H9 (cell line): ENCODE data around the gene SLC39A2. TPM values are rescaled to one million over a fixed set of nuclear protein-coding genes. Genes with fewer than 3 reads are reported as not detected.

Source experiments
- DNase-seq: peaks from one replicate; pipeline ENCODE4 v3.0.0-alpha.2; 2017
- H2AFZ ChIP-seq: one replicate; pipeline ENCODE4 v1.6.1; 2013; ENCODE audit warnings: mild to moderate bottlenecking, low read length, control low read depth, moderate library complexity
- H2AK5ac ChIP-seq: 2 replicates; pipeline ENCODE4 v1.6.1; 2013; ENCODE audit warnings: low read length, control low read depth, mixed read lengths; ENCODE audit not compliant: insufficient read length
- H2BK120ac ChIP-seq: one replicate; pipeline ENCODE4 v1.6.1; 2013; ENCODE audit warnings: low read depth, mild to moderate bottlenecking, low read length, control low read depth, inconsistent platforms; ENCODE audit not compliant: poor library complexity, severe bottlenecking
- H2BK12ac ChIP-seq: 2 replicates; pipeline ENCODE4 v1.6.1; 2013; ENCODE audit warnings: low read length, control low read depth, mixed read lengths, low read depth; ENCODE audit not compliant: insufficient read length
- H2BK15ac ChIP-seq: 2 replicates; pipeline ENCODE4 v1.6.1; 2013; ENCODE audit warnings: low read depth, low read length, control low read depth
- H2BK20ac ChIP-seq: one replicate; pipeline ENCODE4 v1.6.1; 2013; ENCODE audit warnings: low read depth, mild to moderate bottlenecking, low read length, control low read depth, inconsistent platforms; ENCODE audit not compliant: poor library complexity, severe bottlenecking
- H2BK5ac ChIP-seq: 2 replicates; pipeline ENCODE4 v1.6.1; 2013; ENCODE audit warnings: low read length, control low read depth, mixed read lengths; ENCODE audit not compliant: insufficient read length
- H3K14ac ChIP-seq: 2 replicates; pipeline ENCODE4 v1.6.1; 2013; ENCODE audit warnings: low read length, control low read depth; ENCODE audit not compliant: insufficient read depth
- H3K18ac ChIP-seq: 2 replicates; pipeline ENCODE4 v1.6.1; 2013; ENCODE audit warnings: low read depth, mild to moderate bottlenecking, mixed read lengths, low read length, control low read depth; ENCODE audit not compliant: insufficient read length
- H3K23ac ChIP-seq: 2 replicates; pipeline ENCODE4 v1.6.1; 2013; ENCODE audit warnings: low read length, control low read depth, mixed read lengths, low read depth; ENCODE audit not compliant: insufficient read length
- H3K23me2 ChIP-seq: 2 replicates; pipeline ENCODE4 v1.6.1; 2013; ENCODE audit warnings: low read depth, mild to moderate bottlenecking, mixed read lengths, low read length, control low read depth; ENCODE audit not compliant: insufficient read length, poor library complexity, severe bottlenecking
- H3K27ac ChIP-seq: 2 replicates; pipeline ENCODE4 v1.5.1; 2013; ENCODE audit warnings: low read length, control low read depth, mixed read lengths, low read depth; ENCODE audit not compliant: insufficient read length
- H3K27me3 ChIP-seq: 2 replicates; pipeline ENCODE4 v1.6.1; 2013; ENCODE audit warnings: low read length, control low read depth, inconsistent platforms; ENCODE audit not compliant: insufficient read depth
- H3K4ac ChIP-seq: 2 replicates; pipeline ENCODE4 v1.6.1; 2013; ENCODE audit warnings: low read depth, mild to moderate bottlenecking, control low read depth, inconsistent platforms, low read length, moderate library complexity
- H3K4me1 ChIP-seq: 2 replicates; pipeline ENCODE4 v1.6.1; 2013; ENCODE audit warnings: low read length, control low read depth, inconsistent platforms; ENCODE audit not compliant: insufficient read depth
- H3K4me2 ChIP-seq: 2 replicates; pipeline ENCODE4 v1.6.1; 2013; ENCODE audit warnings: low read length, control low read depth, mixed read lengths; ENCODE audit not compliant: insufficient read length, insufficient read depth
- H3K56ac ChIP-seq: 2 replicates; pipeline ENCODE4 v1.6.1; 2013; ENCODE audit warnings: low read depth, mild to moderate bottlenecking, mixed read lengths, low read length, control low read depth; ENCODE audit not compliant: insufficient read length
- H3K79me1 ChIP-seq: 2 replicates; pipeline ENCODE4 v1.6.1; 2013; ENCODE audit warnings: low read depth, mild to moderate bottlenecking, moderate library complexity, low read length, control low read depth, inconsistent platforms; ENCODE audit not compliant: insufficient read depth, poor library complexity, severe bottlenecking
- H3K79me2 ChIP-seq: 2 replicates; pipeline ENCODE4 v1.6.1; 2013; ENCODE audit warnings: low read length, control low read depth, inconsistent platforms; ENCODE audit not compliant: insufficient read depth
- H3K9ac ChIP-seq: 2 replicates; pipeline ENCODE4 v1.6.1; 2013; ENCODE audit warnings: low read length, control low read depth, mixed read lengths; ENCODE audit not compliant: insufficient read length; ENCODE audit errors: extremely low read depth
- H3K9me3 ChIP-seq: one replicate; pipeline ENCODE4 v1.6.1; 2013; ENCODE audit warnings: low read depth, low read length, inconsistent platforms; ENCODE audit not compliant: control insufficient read depth
- H3T11ph ChIP-seq: one replicate; pipeline ENCODE4 v1.6.1; 2013; ENCODE audit warnings: mild to moderate bottlenecking, low read length, control low read depth, inconsistent platforms
- H4K20me1 ChIP-seq: one replicate; pipeline ENCODE4 v1.6.1; 2013; ENCODE audit not compliant: control insufficient read depth, insufficient read length, insufficient read depth
- H4K5ac ChIP-seq: 2 replicates; pipeline ENCODE4 v1.6.1; 2013; ENCODE audit warnings: low read depth, mild to moderate bottlenecking, mixed read lengths, low read length, control low read depth; ENCODE audit not compliant: insufficient read length
- H4K8ac ChIP-seq: replicated peaks from 2 replicates; pipeline ENCODE4 v1.6.1; 2013; ENCODE audit warnings: low read length, control low read depth, mixed read lengths, low read depth; ENCODE audit not compliant: insufficient read length
- H4K91ac ChIP-seq: 2 replicates; pipeline ENCODE4 v1.6.1; 2013; ENCODE audit warnings: low read depth, mild to moderate bottlenecking, moderate library complexity, mixed read lengths, low read length, control low read depth; ENCODE audit not compliant: insufficient read length
- H3K27ac Mint-ChIP-seq, 3 experiments: 2 replicates in 2 of 3; 3 replicates in 1 of 3; pipeline ENCODE4 v1.8.0; 2020 to 2021; ENCODE audit warnings: mixed read lengths in 3 of 3, mild to moderate bottlenecking in 1 of 3, moderate library complexity in 1 of 3
- H3K27me3 Mint-ChIP-seq: 2 replicates; pipeline ENCODE4 v1.8.0; 2021; ENCODE audit warnings: low read depth, mild to moderate bottlenecking, moderate library complexity, mixed read lengths
- H3K36me3 Mint-ChIP-seq, 3 experiments: 2 replicates in 2 of 3; 3 replicates in 1 of 3; pipeline ENCODE4 v1.8.0; 2020 to 2021; ENCODE audit warnings: low read depth in 3 of 3, mixed read lengths in 3 of 3; ENCODE audit not compliant: insufficient read depth in 1 of 3
- H3K4me1 Mint-ChIP-seq, 2 experiments: 2 replicates each; pipeline ENCODE4 v1.8.0; 2020; ENCODE audit warnings: mixed read lengths in 2 of 2
- H3K4me3 Mint-ChIP-seq, 2 experiments: 2 replicates in 1 of 2; 3 replicates in 1 of 2; pipeline ENCODE4 v1.8.0; 2020 to 2021; ENCODE audit warnings: mild to moderate bottlenecking in 2 of 2, mixed read lengths in 2 of 2, moderate library complexity in 1 of 2
- H3K9me3 Mint-ChIP-seq, 2 experiments: 2 replicates in 1 of 2; 3 replicates in 1 of 2; pipeline ENCODE4 v1.8.0; 2020; ENCODE audit warnings: mild to moderate bottlenecking in 2 of 2, mixed read lengths in 2 of 2, moderate library complexity in 1 of 2
- WGBS: extraction: QIAGEN DNeasy Blood & Tissue Kit; methylation state at CpG from one replicate; pipeline ENCODE4 v1.1.7; 2013; ENCODE audit warnings: missing lambda C conversion rate, low lambda C conversion rate, mixed read lengths; ENCODE audit not compliant: insufficient read length; ENCODE audit errors: extremely low coverage; 5-methylcytosine and 5-hydroxymethylcytosine counted together
- total RNA-seq: library from RNA; stranded (reverse); gene quantifications from 2 replicates; pipeline ENCODE4 v1.2.1, GENCODE V29; 2021
- TF ChIP-seq, protein P1 (sequence below): fragments of 200-600 bp; sonication (generic); conservative IDR thresholded peaks from 3 replicates; pipeline ENCODE4 v1.8.0; 2021; ENCODE audit warnings: antibody characterized with exemption, mild to moderate bottlenecking

Gene SLC39A2
- total RNA-seq, 1 experiment from 2014 or later, result not detected

DNA sequence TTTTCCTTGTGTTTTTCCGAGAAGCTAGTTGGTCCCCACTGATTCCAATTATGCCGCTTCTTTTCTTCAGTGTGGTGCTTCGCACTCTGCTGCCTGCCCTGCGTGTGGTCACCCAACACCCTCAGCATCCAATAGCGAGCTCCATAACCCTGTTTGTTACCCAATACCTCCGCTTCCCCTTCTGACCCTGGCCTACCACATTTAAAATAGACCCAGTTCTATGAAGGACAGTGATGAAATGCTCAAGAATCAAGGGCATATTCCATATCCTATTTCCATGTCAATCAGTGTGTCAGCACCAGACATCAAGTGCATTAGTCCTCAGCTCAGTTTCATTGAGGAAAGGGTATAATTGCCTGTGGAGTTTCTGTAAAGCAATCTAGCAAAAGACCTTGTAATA lies 16.2 kb downstream of the SLC39A2 start:
- Histone ChIP-seq H3T11ph (no peak overlapping the region), H4K20me1 (no peaks in the 10 kb centered on the region), H3K4me2 (no peak overlapping the region), H2AK5ac (no peak overlapping the region), H3K9ac (no peak overlapping the region), H3K27ac (no peak overlapping the region), H3K27me3 (no peaks in the 10 kb centered on the region), H4K8ac (no peak overlapping the region), H3K23ac (no peak overlapping the region), H3K79me2 (no peaks in the 10 kb centered on the region), H3K4ac (no peak overlapping the region), H3K79me1 (no peaks in the 10 kb centered on the region), H4K91ac (no peak overlapping the region), H4K5ac (no peak overlapping the region), H3K18ac (no peak overlapping the region), H3K14ac (no peak overlapping the region), H3K23me2 (no peaks in the 10 kb centered on the region), H2AFZ (no peak overlapping the region), H2BK120ac (no peak overlapping the region), H3K4me1 (no peaks in the 10 kb centered on the region; the same call in 1 of the 2 replicates), H3K9me3 (no peaks in the 10 kb centered on the region), H2BK20ac (no peak overlapping the region), H2BK5ac (no peak overlapping the region), H2BK15ac (no peak overlapping the region), H2BK12ac (no peak overlapping the region), H3K56ac (no peak overlapping the region)
- DNase-seq, result no peak
- Mint-ChIP-seq H3K4me3 (no peak overlapping the region), H3K27ac (peak overlapping the region in 1 of 3 experiments; percentile 55; a peak in 1 of 7 replicates), H3K36me3 (peaks cover 2 to 6% (median 2%) of the 10 kb centered on the region in 3 experiments; a peak in 3 of 7 replicates), H3K27me3 (peaks cover 9% of the 10 kb centered on the region), H3K9me3 (no peaks in the 10 kb centered on the region), H3K4me1 (peaks cover 7 to 12% of the 10 kb centered on the region in 2 experiments)
- no CpG with 5 or more reads among the region's 6 CpGs for WGBS
- TF ChIP-seq, protein P1, sequence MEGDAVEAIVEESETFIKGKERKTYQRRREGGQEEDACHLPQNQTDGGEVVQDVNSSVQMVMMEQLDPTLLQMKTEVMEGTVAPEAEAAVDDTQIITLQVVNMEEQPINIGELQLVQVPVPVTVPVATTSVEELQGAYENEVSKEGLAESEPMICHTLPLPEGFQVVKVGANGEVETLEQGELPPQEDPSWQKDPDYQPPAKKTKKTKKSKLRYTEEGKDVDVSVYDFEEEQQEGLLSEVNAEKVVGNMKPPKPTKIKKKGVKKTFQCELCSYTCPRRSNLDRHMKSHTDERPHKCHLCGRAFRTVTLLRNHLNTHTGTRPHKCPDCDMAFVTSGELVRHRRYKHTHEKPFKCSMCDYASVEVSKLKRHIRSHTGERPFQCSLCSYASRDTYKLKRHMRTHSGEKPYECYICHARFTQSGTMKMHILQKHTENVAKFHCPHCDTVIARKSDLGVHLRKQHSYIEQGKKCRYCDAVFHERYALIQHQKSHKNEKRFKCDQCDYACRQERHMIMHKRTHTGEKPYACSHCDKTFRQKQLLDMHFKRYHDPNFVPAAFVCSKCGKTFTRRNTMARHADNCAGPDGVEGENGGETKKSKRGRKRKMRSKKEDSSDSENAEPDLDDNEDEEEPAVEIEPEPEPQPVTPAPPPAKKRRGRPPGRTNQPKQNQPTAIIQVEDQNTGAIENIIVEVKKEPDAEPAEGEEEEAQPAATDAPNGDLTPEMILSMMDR, result no peak
